Measurements from ENCODE around the gene NPLOC4. TPM values are rescaled to one million over a fixed set of nuclear protein-coding genes. Genes with fewer than 3 reads are reported as not detected.

Gene NPLOC4
- total and polyA plus RNA-seq, 2 of the 13 experiments (the other 11 are each of a cell fraction or from before 2014, with no cell fraction given): 57.0 to 97.0 TPM

DNA sequence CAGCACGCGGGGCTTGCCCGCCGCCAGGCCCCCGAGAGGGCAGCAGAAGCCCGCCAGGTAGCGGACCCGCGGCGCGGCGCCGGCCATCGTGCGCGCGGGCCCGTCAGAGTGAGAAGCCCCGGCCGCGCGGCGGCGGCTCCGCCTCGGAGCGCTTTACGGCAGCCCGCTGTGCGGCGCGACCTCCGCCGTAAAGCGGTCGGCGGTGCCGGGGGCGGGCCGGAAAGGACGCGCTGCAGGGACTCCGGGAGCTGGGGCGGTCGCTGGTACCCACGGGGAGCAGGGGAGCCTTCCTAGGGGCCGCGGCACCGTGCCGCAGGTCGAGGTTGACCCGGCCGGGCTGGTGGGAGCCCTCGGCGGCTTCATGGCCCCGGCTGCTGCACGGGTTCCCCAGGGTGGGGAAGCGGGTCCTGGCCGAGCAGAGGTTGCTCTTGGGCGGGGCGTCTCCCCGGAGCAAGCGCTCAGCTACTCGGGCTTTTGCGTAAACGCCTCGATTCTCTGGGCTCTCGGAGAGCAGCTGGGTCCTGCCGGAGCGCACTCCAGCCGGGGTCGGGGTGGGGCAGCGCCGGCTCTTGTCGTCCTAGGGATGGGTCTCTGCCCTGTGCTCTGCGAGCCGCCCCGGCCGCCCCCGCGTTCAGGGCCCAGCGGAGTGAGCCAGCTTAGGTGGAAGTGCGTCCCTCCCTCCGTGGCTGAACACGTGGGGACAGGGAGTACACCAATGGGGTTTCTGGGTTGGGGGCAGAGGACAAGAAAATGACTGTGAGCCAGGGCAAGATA lies 84.5 kb downstream of the NPLOC4 start, which contains the start of gene FAAP100 (continued):
- TF ChIP-seq, protein P1, sequence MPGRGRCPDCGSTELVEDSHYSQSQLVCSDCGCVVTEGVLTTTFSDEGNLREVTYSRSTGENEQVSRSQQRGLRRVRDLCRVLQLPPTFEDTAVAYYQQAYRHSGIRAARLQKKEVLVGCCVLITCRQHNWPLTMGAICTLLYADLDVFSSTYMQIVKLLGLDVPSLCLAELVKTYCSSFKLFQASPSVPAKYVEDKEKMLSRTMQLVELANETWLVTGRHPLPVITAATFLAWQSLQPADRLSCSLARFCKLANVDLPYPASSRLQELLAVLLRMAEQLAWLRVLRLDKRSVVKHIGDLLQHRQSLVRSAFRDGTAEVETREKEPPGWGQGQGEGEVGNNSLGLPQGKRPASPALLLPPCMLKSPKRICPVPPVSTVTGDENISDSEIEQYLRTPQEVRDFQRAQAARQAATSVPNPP (CRISPR knock-in tag; IDR thresholded peaks at IDR 0.05): 0 out of 2 replicates have a peak, but pooled peaks have one; percentile 56
- TF ChIP-seq NCOA1 (CRISPR knock-in tag; IDR thresholded peaks at IDR 0.05) (0 out of 2 replicates have a peak, but pooled peaks have one; percentile 64), DR1 (CRISPR knock-in tag; IDR thresholded peaks at IDR 0.05) (no peak; the same call in none of the 2 replicates), POLR2G (IDR thresholded peaks at IDR 0.05; ENCODE audit: low read depth, low read length) (peak; percentile 78), CBFB (CRISPR knock-in tag; IDR thresholded peaks at IDR 0.05) (peak; percentile 66; the same call in 1 of the 2 replicates), TSC22D2 (CRISPR knock-in tag; IDR thresholded peaks at IDR 0.05; ENCODE audit: borderline replicate concordance) (peak; percentile 70; the same call in 1 of the 2 replicates), HNRNPH1 (optimal IDR thresholded peaks at IDR 0.05; ENCODE audit: low read depth, low read length) (no peak), ZNF552 (CRISPR knock-in tag; IDR thresholded peaks at IDR 0.05; ENCODE audit: borderline replicate concordance) (peak; percentile 90; the same call in 1 of the 2 replicates), RFX5 (IDR thresholded peaks at IDR 0.05; ENCODE audit: low read depth, low read length) (no peak), SKI (IDR thresholded peaks at IDR 0.05; ENCODE audit: partially characterized antibody) (peak; percentile 28), MYNN (CRISPR knock-in tag; IDR thresholded peaks at IDR 0.05; ENCODE audit: low read depth) (no peak), ZFAT (CRISPR knock-in tag; conservative IDR thresholded peaks at IDR 0.05) (no peak), MATR3 (CRISPR knock-in tag; IDR thresholded peaks at IDR 0.05) (no peak), JDP2 (CRISPR knock-in tag; IDR thresholded peaks at IDR 0.05; ENCODE audit: borderline replicate concordance) (no peak), HOXA3 (CRISPR knock-in tag; IDR thresholded peaks at IDR 0.05) (peak; percentile 78), CCAR2 (optimal IDR thresholded peaks at IDR 0.05; ENCODE audit: low read depth, low read length) (no peak), EED (CRISPR knock-in tag; IDR thresholded peaks at IDR 0.05) (no peak; the same call in 1 of the 2 replicates)
- TF ChIP-seq, protein P2, sequence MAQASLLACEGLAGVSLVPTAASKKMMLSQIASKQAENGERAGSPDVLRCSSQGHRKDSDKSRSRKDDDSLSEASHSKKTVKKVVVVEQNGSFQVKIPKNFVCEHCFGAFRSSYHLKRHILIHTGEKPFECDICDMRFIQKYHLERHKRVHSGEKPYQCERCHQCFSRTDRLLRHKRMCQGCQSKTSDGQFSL (CRISPR knock-in tag; IDR thresholded peaks at IDR 0.05): 0 out of 2 replicates have a peak, but pooled peaks have one; percentile 30
- TF ChIP-seq, protein P3, sequence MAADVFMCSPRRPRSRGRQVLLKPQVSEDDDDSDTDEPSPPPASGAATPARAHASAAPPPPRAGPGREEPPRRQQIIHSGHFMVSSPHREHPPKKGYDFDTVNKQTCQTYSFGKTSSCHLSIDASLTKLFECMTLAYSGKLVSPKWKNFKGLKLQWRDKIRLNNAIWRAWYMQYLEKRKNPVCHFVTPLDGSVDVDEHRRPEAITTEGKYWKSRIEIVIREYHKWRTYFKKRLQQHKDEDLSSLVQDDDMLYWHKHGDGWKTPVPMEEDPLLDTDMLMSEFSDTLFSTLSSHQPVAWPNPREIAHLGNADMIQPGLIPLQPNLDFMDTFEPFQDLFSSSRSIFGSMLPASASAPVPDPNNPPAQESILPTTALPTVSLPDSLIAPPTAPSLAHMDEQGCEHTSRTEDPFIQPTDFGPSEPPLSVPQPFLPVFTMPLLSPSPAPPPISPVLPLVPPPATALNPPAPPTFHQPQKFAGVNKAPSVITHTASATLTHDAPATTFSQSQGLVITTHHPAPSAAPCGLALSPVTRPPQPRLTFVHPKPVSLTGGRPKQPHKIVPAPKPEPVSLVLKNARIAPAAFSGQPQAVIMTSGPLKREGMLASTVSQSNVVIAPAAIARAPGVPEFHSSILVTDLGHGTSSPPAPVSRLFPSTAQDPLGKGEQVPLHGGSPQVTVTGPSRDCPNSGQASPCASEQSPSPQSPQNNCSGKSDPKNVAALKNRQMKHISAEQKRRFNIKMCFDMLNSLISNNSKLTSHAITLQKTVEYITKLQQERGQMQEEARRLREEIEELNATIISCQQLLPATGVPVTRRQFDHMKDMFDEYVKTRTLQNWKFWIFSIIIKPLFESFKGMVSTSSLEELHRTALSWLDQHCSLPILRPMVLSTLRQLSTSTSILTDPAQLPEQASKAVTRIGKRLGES (CRISPR knock-in tag; IDR thresholded peaks at IDR 0.05; ENCODE audit: borderline replicate concordance): peak; percentile 62; the same call in 1 of the 2 replicates
- TF ChIP-seq, protein P4, sequence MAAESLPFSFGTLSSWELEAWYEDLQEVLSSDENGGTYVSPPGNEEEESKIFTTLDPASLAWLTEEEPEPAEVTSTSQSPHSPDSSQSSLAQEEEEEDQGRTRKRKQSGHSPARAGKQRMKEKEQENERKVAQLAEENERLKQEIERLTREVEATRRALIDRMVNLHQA (CRISPR knock-in tag; IDR thresholded peaks at IDR 0.05): no peak
- TF ChIP-seq, protein P5, sequence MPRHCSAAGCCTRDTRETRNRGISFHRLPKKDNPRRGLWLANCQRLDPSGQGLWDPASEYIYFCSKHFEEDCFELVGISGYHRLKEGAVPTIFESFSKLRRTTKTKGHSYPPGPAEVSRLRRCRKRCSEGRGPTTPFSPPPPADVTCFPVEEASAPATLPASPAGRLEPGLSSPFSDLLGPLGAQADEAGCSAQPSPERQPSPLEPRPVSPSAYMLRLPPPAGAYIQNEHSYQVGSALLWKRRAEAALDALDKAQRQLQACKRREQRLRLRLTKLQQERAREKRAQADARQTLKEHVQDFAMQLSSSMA (CRISPR knock-in tag; IDR thresholded peaks at IDR 0.05): peak; percentile 35; the same call in 1 of the 2 replicates
- TF ChIP-seq, protein P6, sequence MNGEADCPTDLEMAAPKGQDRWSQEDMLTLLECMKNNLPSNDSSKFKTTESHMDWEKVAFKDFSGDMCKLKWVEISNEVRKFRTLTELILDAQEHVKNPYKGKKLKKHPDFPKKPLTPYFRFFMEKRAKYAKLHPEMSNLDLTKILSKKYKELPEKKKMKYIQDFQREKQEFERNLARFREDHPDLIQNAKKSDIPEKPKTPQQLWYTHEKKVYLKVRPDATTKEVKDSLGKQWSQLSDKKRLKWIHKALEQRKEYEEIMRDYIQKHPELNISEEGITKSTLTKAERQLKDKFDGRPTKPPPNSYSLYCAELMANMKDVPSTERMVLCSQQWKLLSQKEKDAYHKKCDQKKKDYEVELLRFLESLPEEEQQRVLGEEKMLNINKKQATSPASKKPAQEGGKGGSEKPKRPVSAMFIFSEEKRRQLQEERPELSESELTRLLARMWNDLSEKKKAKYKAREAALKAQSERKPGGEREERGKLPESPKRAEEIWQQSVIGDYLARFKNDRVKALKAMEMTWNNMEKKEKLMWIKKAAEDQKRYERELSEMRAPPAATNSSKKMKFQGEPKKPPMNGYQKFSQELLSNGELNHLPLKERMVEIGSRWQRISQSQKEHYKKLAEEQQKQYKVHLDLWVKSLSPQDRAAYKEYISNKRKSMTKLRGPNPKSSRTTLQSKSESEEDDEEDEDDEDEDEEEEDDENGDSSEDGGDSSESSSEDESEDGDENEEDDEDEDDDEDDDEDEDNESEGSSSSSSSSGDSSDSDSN (CRISPR knock-in tag; IDR thresholded peaks at IDR 0.05): peak; percentile 60

Measured in HepG2 (cell line).